GM23248 (cell line): ENCODE measurements around the gene TRMT10C. TPM values are rescaled to one million over a fixed set of nuclear protein-coding genes. Genes with fewer than 3 reads are reported as not detected.

Experiments used
- DNase-seq: peaks from one replicate; pipeline ENCODE4 v3.0.0-alpha.2; 2015
- H2AFZ ChIP-seq: fragments of 200-600 bp; sonication (generic); 2 replicates; pipeline ENCODE4 v1.6.1; 2016; ENCODE audit warnings: antibody characterized with exemption
- H3F3A ChIP-seq: fragments of 200-600 bp; sonication (generic); 2 replicates; pipeline ENCODE4 v1.6.1; 2016; ENCODE audit warnings: mild to moderate bottlenecking, antibody characterized with exemption, mixed run types; ENCODE audit not compliant: insufficient read depth
- H3K27ac ChIP-seq: fragments of 200-600 bp; sonication (generic); 2 replicates; pipeline ENCODE4 v1.5.1; 2016; ENCODE audit warnings: mild to moderate bottlenecking
- H3K27me3 ChIP-seq: fragments of 200-600 bp; sonication (generic); replicated peaks from 2 replicates; pipeline ENCODE4 v1.6.1; 2016; ENCODE audit warnings: mild to moderate bottlenecking; ENCODE audit not compliant: insufficient read depth
- H3K36me3 ChIP-seq: fragments of 200-600 bp; sonication (generic); 2 replicates; pipeline ENCODE4 v1.6.1; 2016; ENCODE audit warnings: low read depth, mild to moderate bottlenecking
- H3K4me1 ChIP-seq: fragments of 200-600 bp; sonication (generic); 2 replicates; pipeline ENCODE4 v1.6.1; 2016; ENCODE audit warnings: mild to moderate bottlenecking; ENCODE audit not compliant: insufficient read depth
- H3K4me2 ChIP-seq: fragments of 200-600 bp; sonication (generic); one replicate; pipeline ENCODE4 v1.6.1; 2016; ENCODE audit warnings: mild to moderate bottlenecking; ENCODE audit not compliant: unreplicated experiment
- H3K4me3 ChIP-seq: fragments of 200-600 bp; sonication (generic); 2 replicates; pipeline ENCODE4 v1.5.1; 2016; ENCODE audit warnings: mild to moderate bottlenecking
- H3K79me2 ChIP-seq: fragments of 200-600 bp; sonication (generic); 2 replicates; pipeline ENCODE4 v1.6.1; 2016; ENCODE audit warnings: mild to moderate bottlenecking; ENCODE audit not compliant: insufficient read depth
- H3K9ac ChIP-seq: fragments of 200-600 bp; sonication (generic); 2 replicates; pipeline ENCODE4 v1.6.1; 2016; ENCODE audit warnings: mild to moderate bottlenecking
- H3K9me2 ChIP-seq: fragments of 200-600 bp; sonication (generic); 2 replicates; pipeline ENCODE4 v1.6.1; 2016; ENCODE audit warnings: mixed run types, mild to moderate bottlenecking, moderate library complexity; ENCODE audit not compliant: insufficient read depth
- H3K9me3 ChIP-seq: fragments of 200-600 bp; sonication (generic); one replicate; pipeline ENCODE4 v1.6.1; 2017; ENCODE audit warnings: low read depth
- H4K20me1 ChIP-seq: fragments of 200-600 bp; sonication (generic); 2 replicates; pipeline ENCODE4 v1.6.0; 2016; ENCODE audit not compliant: insufficient read depth
- EZH2 ChIP-seq: fragments of 200-600 bp; sonication (generic); IDR thresholded peaks from 2 replicates; pipeline ENCODE4 v1.6.1; 2018; ENCODE audit warnings: antibody characterized with exemption, mild to moderate bottlenecking; ENCODE audit not compliant: insufficient read depth, poor library complexity, severe bottlenecking
- EZH2phosphoT487 ChIP-seq: fragments of 200-600 bp; sonication (generic); IDR thresholded peaks from 2 replicates; pipeline ENCODE4 v1.6.1; 2018; ENCODE audit warnings: antibody characterized with exemption, moderate library complexity, mild to moderate bottlenecking, low read depth; ENCODE audit not compliant: insufficient read depth
- WGBS, 2 experiments: methylation state at CpG; one replicate each; pipeline ENCODE4 v1.1.6; 2015 to 2017; ENCODE audit warnings: low lambda C conversion rate in 2 of 2, low coverage in 1 of 2; ENCODE audit errors: missing lambda C conversion rate in 2 of 2; 5-methylcytosine and 5-hydroxymethylcytosine counted together
- in situ Hi-C: fragments of 300-500 bp; cut with MboI; formaldehyde crosslinking; loops from 2 replicates; pipeline ENCODE4 v1.15.0; 2020
- polyA plus RNA-seq: library from polyadenylated mRNA; unstranded; fragments of >200 nt; fragmentation: Nextera tagmentation; extraction: Ambion mirVana; gene quantifications from 2 replicates; pipeline ENCODE4 v1.2.1, GENCODE V29; 2016
- total RNA-seq: library from RNA; depleted of rRNA; stranded (reverse); fragments of >200 nt; shearing (Covaris generic); gene quantifications from 2 replicates; pipeline ENCODE4 v1.2.3, GENCODE V29; 2014

TRMT10C gene
- total and polyA plus RNA-seq, 2 experiments from 2014 or later = 22.5 to 33.3 TPM

DNA sequence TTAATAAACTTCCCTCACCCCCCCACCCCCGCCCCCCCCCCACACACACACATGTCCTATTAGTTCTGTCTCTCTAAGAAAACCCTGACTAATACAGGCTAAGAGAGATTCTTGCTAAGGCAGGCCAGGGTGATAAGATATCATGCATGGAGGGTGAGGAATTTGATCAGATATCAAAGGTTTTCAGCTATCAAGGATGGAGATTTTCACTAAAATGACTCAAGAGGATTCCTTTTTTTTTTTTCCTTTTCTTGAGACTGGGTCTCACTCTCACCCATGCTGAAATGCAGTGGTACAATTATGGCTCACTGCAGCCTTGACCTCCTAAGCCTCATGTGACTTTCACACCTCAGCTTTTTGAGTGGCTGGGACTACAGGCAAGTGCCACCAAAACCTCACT is 33.8 kb upstream of the TRMT10C start:
- no peak for DNase-seq
- Histone ChIP-seq H3K79me2 (no peaks in the 10 kb centered on the region), H3K4me1 (no peaks in the 10 kb centered on the region), H3K9ac (no peak overlapping the region), H3K9me2 (no peaks in the 10 kb centered on the region), H3K36me3 (no peaks in the 10 kb centered on the region), H4K20me1 (no peaks in the 10 kb centered on the region), H3K9me3 (no peaks in the 10 kb centered on the region), H3F3A (no peaks in the 10 kb centered on the region), H3K4me3 (no peak overlapping the region), H3K27ac (no peak overlapping the region), H3K4me2 (no peak overlapping the region), H3K27me3 (no peaks in the 10 kb centered on the region; the same call in 1 of the 2 replicates), H2AFZ (no peak overlapping the region)
- 0% methylated on average over 1 of the region's 1 CpG; no CpG with 5 or more reads in 1 of the 2 experiments for WGBS, 2 experiments
- TF ChIP-seq EZH2 (no peak), EZH2phosphoT487 (no peak)
- in situ Hi-C loops = no loop called here

DNA sequence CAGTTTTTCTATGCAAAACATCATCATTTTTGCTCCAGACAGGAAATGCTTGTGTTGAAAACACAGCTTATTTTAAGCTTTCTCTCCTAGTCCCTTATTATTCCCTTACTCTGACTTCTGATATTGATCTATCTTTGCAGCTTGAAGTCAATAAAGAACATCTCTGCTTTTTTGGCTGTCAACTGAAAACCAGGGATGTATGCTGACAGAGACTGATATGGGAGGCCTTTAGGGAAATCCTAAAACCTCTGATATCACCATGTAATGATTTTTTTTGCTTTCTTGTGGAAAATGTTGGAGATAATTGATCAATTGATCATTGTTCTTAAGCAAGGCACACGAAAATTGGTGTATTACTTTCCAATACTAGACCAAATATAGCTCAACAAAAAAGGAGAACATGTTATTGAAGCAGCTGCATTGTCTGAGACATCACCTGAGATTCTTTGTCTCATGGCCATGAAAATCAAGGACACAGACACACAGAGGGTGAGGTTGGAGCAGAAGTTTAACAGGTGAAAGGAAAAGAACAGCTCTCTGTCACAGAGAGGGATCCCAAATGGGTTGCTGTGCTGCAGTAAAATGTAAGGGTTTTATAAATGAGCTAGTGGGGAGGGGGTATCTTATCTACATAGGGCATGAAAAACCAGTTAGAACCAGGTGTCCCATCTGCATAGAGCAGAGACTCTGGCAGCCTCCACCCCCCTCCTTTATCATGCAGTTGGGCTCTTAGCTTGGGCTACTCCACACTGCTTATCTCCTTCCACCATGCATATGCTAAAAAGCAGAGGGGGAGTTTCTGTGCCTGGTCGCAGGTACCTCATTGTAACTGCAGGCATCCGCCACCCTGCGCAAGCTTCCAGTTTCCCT is 31.6 kb upstream of the TRMT10C start:
- in situ Hi-C loops = no loop called here
- TF ChIP-seq EZH2 = no peak
- no peak for TF ChIP-seq EZH2phosphoT487
- Histone ChIP-seq H3K27me3 (peaks cover 5% of the 10 kb centered on the region; the same call in 1 of the 2 replicates), H3K4me2 (no peak overlapping the region), H3K27ac (no peak overlapping the region), H3K4me1 (no peaks in the 10 kb centered on the region), H3K4me3 (no peak overlapping the region), H2AFZ (no peak overlapping the region), H3K9ac (no peak overlapping the region), H3F3A (no peaks in the 10 kb centered on the region), H3K9me3 (no peaks in the 10 kb centered on the region), H4K20me1 (no peaks in the 10 kb centered on the region), H3K79me2 (no peaks in the 10 kb centered on the region), H3K36me3 (no peaks in the 10 kb centered on the region), H3K9me2 (no peaks in the 10 kb centered on the region)
- DNase-seq = no peak
- WGBS, 2 experiments = 68% methylated on average over 4 of the region's 4 CpGs

DNA sequence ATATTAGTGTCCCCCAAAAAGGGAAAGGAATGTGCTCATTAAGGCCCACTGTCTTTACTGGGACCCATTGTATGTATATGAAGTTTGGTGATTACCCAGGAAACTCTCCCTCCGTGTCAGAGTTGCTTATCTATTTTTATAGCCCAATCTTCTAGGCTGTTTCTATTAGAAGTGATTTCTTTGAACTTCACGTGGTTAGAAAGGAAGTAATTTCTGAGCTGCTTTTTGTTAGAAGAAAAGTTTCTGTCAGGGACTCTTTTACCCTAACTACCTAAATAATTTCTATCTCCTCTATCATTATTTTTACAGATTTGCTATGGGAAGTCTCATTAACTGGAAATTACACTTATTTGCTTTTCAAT is 31.0 kb upstream of the TRMT10C start:
- in situ Hi-C loops = no loop called here
- Histone ChIP-seq H4K20me1 (no peaks in the 10 kb centered on the region), H3K79me2 (no peaks in the 10 kb centered on the region), H3K9me3 (no peaks in the 10 kb centered on the region), H3F3A (no peaks in the 10 kb centered on the region), H3K27ac (no peak overlapping the region), H3K4me1 (no peaks in the 10 kb centered on the region), H3K9ac (no peak overlapping the region), H3K4me3 (no peak overlapping the region), H2AFZ (no peak overlapping the region), H3K27me3 (peaks cover 5% of the 10 kb centered on the region; the same call in 1 of the 2 replicates), H3K9me2 (no peaks in the 10 kb centered on the region), H3K4me2 (no peak overlapping the region), H3K36me3 (no peaks in the 10 kb centered on the region)
- TF ChIP-seq EZH2 (no peak), EZH2phosphoT487 (no peak)
- WGBS, 2 experiments = 39% methylated on average over 2 of the region's 2 CpGs
- no peak for DNase-seq

DNA sequence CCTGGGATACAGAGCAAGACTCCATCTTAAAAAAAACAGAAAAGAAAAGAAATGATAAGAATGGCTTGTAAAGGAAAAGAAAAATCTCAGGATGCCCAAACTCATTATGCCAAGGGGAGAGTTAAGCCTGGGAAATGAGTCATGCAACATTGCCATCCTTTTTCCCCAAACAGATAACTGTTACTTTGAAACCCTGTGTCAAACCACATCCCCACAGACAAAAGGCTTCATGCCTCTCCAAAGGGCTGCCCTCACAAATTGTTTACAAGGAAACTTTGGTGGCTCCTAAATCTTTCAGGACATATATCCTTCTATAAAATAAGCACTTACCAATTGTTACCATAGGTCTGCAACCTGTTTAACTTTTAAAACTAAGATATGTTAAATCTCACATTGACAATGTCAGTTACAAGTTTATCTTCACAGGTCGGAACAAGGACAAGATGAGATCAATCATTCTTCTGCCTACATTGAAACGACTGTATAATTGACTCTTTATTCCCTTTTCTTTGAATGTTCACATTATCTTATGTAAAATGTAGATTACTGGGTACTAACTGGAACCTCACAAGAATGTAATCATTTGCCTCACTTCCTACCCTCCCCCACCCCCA is 30.1 kb upstream of the TRMT10C start:
- no peak overlapping the region for H3K4me3 ChIP-seq
- H3K4me2 ChIP-seq = no peak overlapping the region
- no peak overlapping the region for H3K27ac ChIP-seq
- in situ Hi-C loops = no loop called here
- H3K79me2 ChIP-seq = no peaks in the 10 kb centered on the region
- no peaks in the 10 kb centered on the region for H3K36me3 ChIP-seq
- no peaks in the 10 kb centered on the region for H3F3A ChIP-seq
- WGBS, 2 experiments = 43% methylated on average over 2 of the region's 2 CpGs
- TF ChIP-seq EZH2phosphoT487 (no peak), EZH2 (no peak)
- no peaks in the 10 kb centered on the region for H3K9me2 ChIP-seq
- peaks cover 5% of the 10 kb centered on the region; the same call in 1 of the 2 replicates for H3K27me3 ChIP-seq
- no peaks in the 10 kb centered on the region for H3K9me3 ChIP-seq
- no peak overlapping the region for H3K9ac ChIP-seq
- DNase-seq = no peak
- H3K4me1 ChIP-seq = no peaks in the 10 kb centered on the region
- no peak overlapping the region for H2AFZ ChIP-seq
- no peaks in the 10 kb centered on the region for H4K20me1 ChIP-seq
